ENCODE results near the gene LRRC63. TPM values are rescaled to one million over a fixed set of nuclear protein-coding genes. Genes with fewer than 3 reads are reported as not detected.

LRRC63 gene
- total RNA-seq, 1 experiment from 2014 or later, result not detected

- Histone ChIP-seq H3K4me3 (ENCODE audit: insufficient read depth, low read depth, low read length) (no peak overlapping the region), H3K27me3 (ENCODE audit: control insufficient read depth, insufficient read depth, low read length) (no peaks in the 10 kb centered on the region), H3K36me3 (replicated peaks; ENCODE audit: control insufficient read depth, insufficient read depth, low read length) (no peaks in the 10 kb centered on the region)
- DNase-seq, result no peak
These were observed 85.7 kb downstream of the LRRC63 start for GRCh38 chr13:46297361-46297811.

GRCh38 chr13:46303742-46304385 is 92.1 kb downstream of the LRRC63 start:
- Histone ChIP-seq H3K27me3 (ENCODE audit: control insufficient read depth, insufficient read depth, low read length) (no peaks in the 10 kb centered on the region), H3K4me3 (ENCODE audit: insufficient read depth, low read depth, low read length) (no peak overlapping the region), H3K36me3 (replicated peaks; ENCODE audit: control insufficient read depth, insufficient read depth, low read length) (no peaks in the 10 kb centered on the region)
- no peak for DNase-seq

- no peaks in the 10 kb centered on the region for H3K27me3 ChIP-seq (ENCODE audit: control insufficient read depth, insufficient read depth, low read length)
- DNase-seq, result no peak
- H3K4me3 ChIP-seq (ENCODE audit: insufficient read depth, low read depth, low read length), result no peak overlapping the region
- no peaks in the 10 kb centered on the region for H3K36me3 ChIP-seq (replicated peaks; ENCODE audit: control insufficient read depth, insufficient read depth, low read length)
These were observed 92.8 kb downstream of the LRRC63 start for GRCh38 chr13:46304546-46304945.

GRCh38 chr13:46307554-46307953 is 95.8 kb downstream of the LRRC63 start:
- DNase-seq, result no peak
- Histone ChIP-seq H3K36me3 (replicated peaks; ENCODE audit: control insufficient read depth, insufficient read depth, low read length) (no peaks in the 10 kb centered on the region), H3K4me3 (ENCODE audit: insufficient read depth, low read depth, low read length) (no peak overlapping the region), H3K27me3 (ENCODE audit: control insufficient read depth, insufficient read depth, low read length) (no peaks in the 10 kb centered on the region)

GRCh38 chr13:46310066-46310465 is 98.3 kb downstream of the LRRC63 start:
- no peaks in the 10 kb centered on the region for H3K27me3 ChIP-seq (ENCODE audit: control insufficient read depth, insufficient read depth, low read length)
- no peaks in the 10 kb centered on the region for H3K36me3 ChIP-seq (replicated peaks; ENCODE audit: control insufficient read depth, insufficient read depth, low read length)
- DNase-seq, result no peak

GRCh38 chr13:46311217-46311616 is 99.5 kb downstream of the LRRC63 start:
- no peak for DNase-seq
- no peaks in the 10 kb centered on the region for H3K27me3 ChIP-seq (ENCODE audit: control insufficient read depth, insufficient read depth, low read length)
- no peak overlapping the region for H3K4me3 ChIP-seq (ENCODE audit: insufficient read depth, low read depth, low read length)
- H3K36me3 ChIP-seq (replicated peaks; ENCODE audit: control insufficient read depth, insufficient read depth, low read length), result no peaks in the 10 kb centered on the region

More at GRCh38 chr13:46310066-46310465, 98.3 kb downstream of the LRRC63 start:
- H3K4me3 ChIP-seq (ENCODE audit: insufficient read depth, low read depth, low read length), result no peak overlapping the region

- DNase-seq, result no peak
- Histone ChIP-seq H3K4me3 (ENCODE audit: insufficient read depth, low read depth, low read length) (no peak overlapping the region), H3K36me3 (replicated peaks; ENCODE audit: control insufficient read depth, insufficient read depth, low read length) (no peaks in the 10 kb centered on the region), H3K27me3 (ENCODE audit: control insufficient read depth, insufficient read depth, low read length) (no peaks in the 10 kb centered on the region)
These were observed 101.3 kb downstream of the LRRC63 start for GRCh38 chr13:46313024-46313423.

- Histone ChIP-seq H3K27me3 (ENCODE audit: control insufficient read depth, insufficient read depth, low read length) (no peaks in the 10 kb centered on the region), H3K36me3 (replicated peaks; ENCODE audit: control insufficient read depth, insufficient read depth, low read length) (no peaks in the 10 kb centered on the region), H3K4me3 (ENCODE audit: insufficient read depth, low read depth, low read length) (no peak overlapping the region)
- no peak for DNase-seq
These were observed 101.9 kb downstream of the LRRC63 start for GRCh38 chr13:46313432-46314257.

GRCh38 chr13:46314587-46314986 is 102.9 kb downstream of the LRRC63 start:
- no peak for DNase-seq
- no peaks in the 10 kb centered on the region for H3K27me3 ChIP-seq (ENCODE audit: control insufficient read depth, insufficient read depth, low read length)

GRCh38 chr13:46315036-46315435 is 103.3 kb downstream of the LRRC63 start:
- DNase-seq, result no peak
- Histone ChIP-seq H3K36me3 (replicated peaks; ENCODE audit: control insufficient read depth, insufficient read depth, low read length) (no peaks in the 10 kb centered on the region), H3K4me3 (ENCODE audit: insufficient read depth, low read depth, low read length) (no peak overlapping the region), H3K27me3 (ENCODE audit: control insufficient read depth, insufficient read depth, low read length) (no peaks in the 10 kb centered on the region)

More at GRCh38 chr13:46314587-46314986, 102.9 kb downstream of the LRRC63 start:
- H3K36me3 ChIP-seq (replicated peaks; ENCODE audit: control insufficient read depth, insufficient read depth, low read length), result no peaks in the 10 kb centered on the region
- no peak overlapping the region for H3K4me3 ChIP-seq (ENCODE audit: insufficient read depth, low read depth, low read length)

GRCh38 chr13:46315491-46316075 is 103.9 kb downstream of the LRRC63 start:
- no peaks in the 10 kb centered on the region for H3K36me3 ChIP-seq (replicated peaks; ENCODE audit: control insufficient read depth, insufficient read depth, low read length)
- no peaks in the 10 kb centered on the region; the same call in 1 of the 2 replicates for H3K27me3 ChIP-seq (ENCODE audit: control insufficient read depth, insufficient read depth, low read length)
- DNase-seq, result no peak
- H3K4me3 ChIP-seq (ENCODE audit: insufficient read depth, low read depth, low read length), result no peak overlapping the region

GRCh38 chr13:46317120-46317519 is 105.4 kb downstream of the LRRC63 start:
- Histone ChIP-seq H3K27me3 (ENCODE audit: control insufficient read depth, insufficient read depth, low read length) (no peaks in the 10 kb centered on the region; the same call in 1 of the 2 replicates), H3K36me3 (replicated peaks; ENCODE audit: control insufficient read depth, insufficient read depth, low read length) (no peaks in the 10 kb centered on the region), H3K4me3 (ENCODE audit: insufficient read depth, low read depth, low read length) (no peak overlapping the region)
- no peak for DNase-seq

- DNase-seq, result no peak
- no peak overlapping the region for H3K4me3 ChIP-seq (ENCODE audit: insufficient read depth, low read depth, low read length)
- H3K27me3 ChIP-seq (ENCODE audit: control insufficient read depth, insufficient read depth, low read length), result no peaks in the 10 kb centered on the region; the same call in 1 of the 2 replicates
- no peaks in the 10 kb centered on the region for H3K36me3 ChIP-seq (replicated peaks; ENCODE audit: control insufficient read depth, insufficient read depth, low read length)
These were observed 107.3 kb downstream of the LRRC63 start for GRCh38 chr13:46318986-46319385.

- no peak for DNase-seq
- H3K36me3 ChIP-seq (replicated peaks; ENCODE audit: control insufficient read depth, insufficient read depth, low read length), result no peaks in the 10 kb centered on the region
- H3K27me3 ChIP-seq (ENCODE audit: control insufficient read depth, insufficient read depth, low read length), result no peaks in the 10 kb centered on the region; the same call in 1 of the 2 replicates
- no peak overlapping the region for H3K4me3 ChIP-seq (ENCODE audit: insufficient read depth, low read depth, low read length)
These were observed 108.7 kb downstream of the LRRC63 start for GRCh38 chr13:46320406-46320805.

GRCh38 chr13:46320821-46321220 is 109.1 kb downstream of the LRRC63 start:
- no peak overlapping the region for H3K4me3 ChIP-seq (ENCODE audit: insufficient read depth, low read depth, low read length)
- no peaks in the 10 kb centered on the region; the same call in 1 of the 2 replicates for H3K27me3 ChIP-seq (ENCODE audit: control insufficient read depth, insufficient read depth, low read length)
- no peaks in the 10 kb centered on the region for H3K36me3 ChIP-seq (replicated peaks; ENCODE audit: control insufficient read depth, insufficient read depth, low read length)
- no peak for DNase-seq
